NCI-H460 (cell line): ENCODE data around the gene SLC7A1. TPM values are rescaled to one million over a fixed set of nuclear protein-coding genes. Genes with fewer than 3 reads are reported as not detected.
A peak's percentile ranks its signal among the peaks of the same experiment; 100 is the strongest.
"Not testable (repeated sequence)": the region's sequence is repeated elsewhere in the genome, so short reads cannot be mapped to it uniquely, and the experiment has no call there.

Experiments
- DNase-seq: peaks from one replicate; pipeline ENCODE4 v3.0.0-alpha.2; 2016; ENCODE audit warnings: low read depth; ENCODE audit errors: extremely low read depth
- polyA plus RNA-seq: library from polyadenylated mRNA; depleted of rRNA; stranded (reverse); fragments of >200 nt; gene quantifications from 2 replicates; pipeline ENCODE4 v1.2.3, GENCODE V29; 2014; cell fraction: nucleus; rRNA removed
- total RNA-seq: library from RNA; depleted of rRNA; stranded (reverse); fragments of >200 nt; shearing (Covaris generic); gene quantifications from 2 replicates; pipeline ENCODE4 v1.2.3, GENCODE V29; 2014; rRNA removed

SLC7A1 gene
- 39.5 and 40.2 TPM in 2 replicates for total RNA-seq
- 25.8 and 29.9 TPM in 2 replicates for polyA plus RNA-seq

DNA sequence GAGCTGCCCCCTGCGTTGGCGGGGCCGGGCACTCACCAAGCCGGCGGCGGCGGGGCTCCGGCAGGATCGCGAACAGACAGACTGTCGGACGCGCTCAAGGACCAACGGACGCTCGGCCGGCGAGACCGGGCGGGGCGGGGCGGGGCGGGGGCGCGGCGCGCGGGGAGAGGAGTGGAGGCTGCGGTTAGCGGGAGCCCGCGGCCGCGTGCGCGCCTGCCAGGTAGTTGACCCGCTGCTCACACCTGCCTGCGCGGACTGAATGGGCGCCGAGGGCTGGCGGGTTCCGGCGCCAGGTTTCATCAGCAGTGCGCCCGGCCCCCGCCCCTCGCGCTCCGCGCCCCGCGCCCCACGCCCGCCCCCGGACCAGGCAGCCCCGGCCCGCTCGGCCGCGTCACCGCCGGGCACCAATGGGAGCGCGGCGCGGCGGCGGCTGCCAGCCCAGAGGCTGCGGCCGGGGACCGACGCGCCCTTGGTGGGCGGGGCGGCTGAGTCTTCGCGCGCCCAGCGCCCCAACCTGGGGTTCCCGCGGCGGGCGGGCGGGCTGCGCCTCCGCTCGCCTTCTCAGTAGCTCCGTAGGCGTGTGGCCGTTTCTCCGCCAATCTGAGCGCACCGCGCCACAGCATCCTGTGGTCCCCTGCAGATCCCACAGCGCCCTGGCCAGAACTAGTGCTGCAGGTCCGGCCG is at the start of gene SLC7A1:
SLC7A1 (minus strand) TSS at position 309 of the 684 bp plus-strand sequence. CDS start 59,500 bp downstream, outside the sequence.
- peak; percentile 74 for DNase-seq

DNA sequence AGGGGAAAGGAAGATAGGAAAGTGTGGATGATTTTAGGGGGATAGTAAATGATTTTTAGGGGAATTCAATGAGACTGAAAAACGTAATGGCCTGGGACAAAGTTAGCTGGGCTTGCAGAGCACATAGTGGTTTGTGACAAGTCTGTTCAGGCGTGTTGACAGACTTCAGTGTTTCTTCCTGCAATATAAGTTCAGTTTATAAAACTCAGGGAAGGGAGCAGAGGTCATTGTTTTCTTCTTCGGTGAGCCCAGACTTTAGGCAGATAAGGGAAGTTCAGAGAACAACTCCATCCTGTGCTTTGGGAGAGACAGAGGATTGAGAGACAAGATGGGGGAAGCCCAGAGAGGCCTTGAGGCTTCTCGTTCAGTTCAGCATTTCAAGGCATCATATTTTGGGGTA is 45.2 kb upstream of the SLC7A1 start:
- no peak for DNase-seq

DNA sequence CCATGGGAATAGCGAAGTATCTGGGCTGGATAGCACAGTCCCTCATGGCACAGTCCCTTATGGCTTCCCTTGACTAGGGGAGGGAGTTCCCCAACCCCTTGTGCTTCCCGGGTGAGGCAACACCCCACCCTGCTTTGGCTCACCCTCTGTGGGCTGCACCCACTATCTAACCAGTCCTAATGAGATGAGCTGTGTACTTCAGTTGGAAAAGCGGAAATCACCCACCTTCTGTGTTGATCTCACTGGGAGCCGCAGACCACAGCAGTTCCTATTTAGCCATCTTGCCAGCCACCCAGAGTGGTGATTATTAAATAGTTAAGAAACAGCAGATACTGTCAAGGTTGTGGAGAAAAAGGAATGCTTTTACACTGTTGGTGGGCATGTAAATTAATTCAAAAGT is 41.3 kb upstream of the SLC7A1 start:
- DNase-seq, result not testable (repeated sequence)

DNA sequence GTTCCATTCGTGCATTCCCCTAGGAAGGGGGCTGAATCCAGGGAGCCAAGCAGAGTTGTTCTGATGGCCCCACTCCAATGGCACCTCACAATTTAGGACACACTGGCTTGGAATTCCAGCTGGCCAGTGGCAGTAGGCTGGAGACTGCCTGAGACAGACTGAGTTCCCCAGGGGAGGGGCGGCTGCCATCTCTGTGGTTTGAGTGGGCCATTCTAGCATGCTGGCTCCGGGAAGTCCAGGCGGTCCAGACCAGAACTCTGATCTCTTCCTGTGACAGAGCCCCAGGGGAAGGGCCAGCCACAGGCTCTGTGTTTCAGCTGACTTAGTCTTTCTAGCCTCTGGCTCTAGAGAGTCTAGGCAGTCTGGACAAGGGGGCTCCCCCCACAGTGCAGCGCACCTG is 29.5 kb upstream of the SLC7A1 start:
- DNase-seq, result no peak

DNA sequence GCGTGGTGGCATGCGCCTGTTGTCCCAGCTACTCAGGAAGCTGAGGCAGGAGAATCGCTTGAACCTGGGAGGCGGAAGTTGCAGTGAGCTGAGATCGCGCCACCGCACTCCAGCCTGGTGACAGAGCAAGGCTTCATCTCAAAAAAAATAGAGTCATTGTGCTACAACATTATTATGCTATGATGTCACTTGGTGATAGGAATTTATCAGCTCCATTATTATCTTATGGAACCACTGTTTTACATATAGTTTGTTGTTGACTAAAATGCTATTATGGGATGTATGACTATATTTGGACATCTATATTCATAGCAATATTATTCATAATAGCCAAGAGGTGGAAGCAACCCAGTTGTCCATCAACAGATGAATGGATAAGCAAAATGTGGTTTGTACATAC is 26.4 kb upstream of the SLC7A1 start:
- DNase-seq, result no peak

DNA sequence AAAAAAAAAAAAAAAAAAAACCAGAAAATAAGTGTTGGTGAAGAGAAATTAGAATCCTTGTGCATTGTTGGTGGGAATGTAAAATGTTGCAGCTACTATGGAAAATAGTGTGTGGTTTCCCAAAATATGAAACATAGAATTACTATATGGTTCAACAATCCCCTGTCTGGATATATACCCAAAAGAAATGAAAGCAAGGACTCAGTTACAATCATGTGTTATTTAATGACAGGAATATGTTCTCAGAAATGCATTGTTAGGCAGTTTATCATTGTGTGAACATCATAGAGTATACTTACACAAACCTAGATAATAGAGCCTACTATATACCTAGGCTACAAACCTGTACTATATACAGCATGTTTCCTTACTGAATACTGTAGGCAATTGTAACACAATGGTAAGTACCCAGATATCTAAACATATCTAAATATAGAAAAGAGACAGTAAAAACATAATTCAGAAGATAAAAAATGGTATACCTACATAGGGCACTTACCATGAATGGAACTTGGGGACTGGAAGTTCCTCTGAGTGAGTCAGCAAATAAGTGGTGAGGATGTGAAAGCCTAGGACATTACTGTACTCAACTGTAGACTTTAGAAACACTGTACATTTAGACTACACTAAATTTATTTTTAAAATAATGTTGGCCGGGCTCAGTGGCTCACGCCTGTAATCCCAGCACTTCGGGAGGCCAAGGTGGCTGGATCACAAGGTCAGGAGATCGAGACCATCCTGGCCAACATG is 25.7 kb upstream of the SLC7A1 start:
- no peak for DNase-seq

DNA sequence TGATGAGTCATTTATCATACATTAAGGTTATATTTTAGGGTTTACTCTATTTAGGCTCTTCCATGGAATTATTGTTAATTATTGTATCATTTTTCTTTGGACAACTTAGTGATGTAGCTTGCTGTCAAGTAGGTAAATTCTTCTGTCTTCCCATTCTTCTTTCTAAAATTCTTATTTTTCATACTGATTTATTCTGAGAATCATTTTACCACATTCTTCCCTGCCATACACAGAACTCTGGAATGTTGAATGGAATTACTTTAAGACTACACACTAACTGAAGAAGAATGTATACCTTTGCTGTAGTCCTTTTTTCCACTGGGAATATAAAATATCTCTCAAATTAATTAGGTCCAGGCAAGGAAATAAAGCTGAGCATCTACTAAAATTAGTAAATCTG is 24.5 kb upstream of the SLC7A1 start:
- no peak for DNase-seq

DNA sequence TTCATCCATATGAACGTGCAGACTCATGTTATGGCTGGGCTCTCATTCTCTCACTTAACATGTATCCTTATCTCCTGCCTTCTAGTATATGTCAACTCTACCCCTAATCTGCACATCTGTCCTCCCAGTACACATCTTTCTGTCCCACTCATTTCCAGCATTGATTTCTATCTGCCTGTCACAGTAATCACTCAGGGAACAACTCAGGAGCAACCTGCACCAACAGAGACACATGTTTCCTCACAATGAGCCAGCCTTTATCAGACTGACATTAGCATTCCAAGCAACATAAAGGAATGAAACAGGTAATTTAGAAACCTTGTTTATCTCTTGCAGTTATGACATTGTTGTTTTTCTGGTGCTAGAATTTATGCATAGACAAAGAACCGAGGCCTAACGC is 17.6 kb upstream of the SLC7A1 start:
- no peak for DNase-seq

DNA sequence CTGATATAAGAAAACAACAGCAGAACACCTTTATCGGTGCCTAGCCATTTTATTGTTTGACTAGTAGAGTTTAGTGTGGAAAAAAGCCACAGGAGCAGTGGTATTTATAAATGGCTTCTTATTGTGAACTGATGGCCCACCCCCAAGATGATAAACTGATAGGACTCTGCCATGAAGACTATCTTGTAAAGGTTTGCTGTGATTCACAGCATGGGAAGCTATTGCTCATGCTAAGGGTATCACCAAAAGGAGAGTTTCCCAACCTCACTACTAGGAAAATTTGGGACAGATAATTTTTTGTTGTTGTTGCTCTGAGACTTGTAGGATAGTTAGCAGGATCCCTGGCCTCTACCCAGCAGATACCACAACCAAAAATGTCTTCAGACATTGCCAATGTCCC is 12.0 kb upstream of the SLC7A1 start:
- no peak for DNase-seq

DNA sequence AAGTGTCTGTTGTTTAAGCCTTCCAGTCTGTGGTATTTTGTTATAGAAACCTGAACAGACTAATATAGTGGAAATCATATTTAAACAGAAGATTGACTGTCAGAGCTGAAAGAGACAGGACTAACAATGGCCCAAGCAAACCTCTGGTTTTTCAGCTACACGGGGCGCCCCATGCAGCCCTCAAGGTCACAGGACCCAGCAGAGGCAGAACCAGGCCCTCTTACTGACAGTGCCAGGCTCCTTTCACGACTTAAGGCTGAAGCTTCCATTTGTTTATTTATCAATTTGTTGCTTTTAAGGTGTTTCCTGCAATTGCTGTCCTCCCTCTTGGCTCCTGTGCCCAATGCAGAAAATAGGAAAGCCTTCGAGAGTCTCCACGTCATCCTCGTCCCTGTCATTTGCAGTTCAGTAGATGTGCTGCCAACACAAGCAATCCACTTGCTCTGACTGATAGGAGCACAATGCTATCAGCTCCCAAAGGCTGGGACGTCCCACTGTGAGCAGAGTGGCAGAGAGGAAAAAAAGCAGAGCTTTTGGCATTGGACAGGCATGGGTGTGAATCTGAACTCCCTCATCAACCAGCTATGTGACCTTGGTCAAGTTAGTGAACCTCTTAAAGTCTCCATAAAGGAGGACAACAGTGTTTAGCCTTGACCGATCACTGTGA is 10.5 kb upstream of the SLC7A1 start:
- DNase-seq, result no peak

DNA sequence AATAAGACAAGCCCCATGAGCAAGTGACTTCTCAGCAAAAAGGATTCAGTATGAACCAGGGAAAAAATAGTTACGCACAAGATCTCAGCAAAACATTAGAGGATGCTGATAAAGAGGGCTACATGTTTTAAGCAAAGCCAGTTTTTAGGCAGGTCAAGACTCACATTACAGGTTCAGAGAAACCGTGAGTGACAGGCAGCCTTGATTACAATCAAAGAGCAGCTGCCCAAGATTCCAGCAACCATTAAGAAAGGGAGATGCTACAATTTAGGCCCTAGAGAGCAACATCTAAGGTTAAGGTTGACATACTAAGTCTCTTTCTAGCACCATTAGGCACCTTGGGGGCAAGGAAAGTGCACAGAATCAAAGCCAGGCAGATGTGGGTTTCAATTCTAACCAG is 2.8 kb upstream of the SLC7A1 start:
- DNase-seq, result no peak

DNA sequence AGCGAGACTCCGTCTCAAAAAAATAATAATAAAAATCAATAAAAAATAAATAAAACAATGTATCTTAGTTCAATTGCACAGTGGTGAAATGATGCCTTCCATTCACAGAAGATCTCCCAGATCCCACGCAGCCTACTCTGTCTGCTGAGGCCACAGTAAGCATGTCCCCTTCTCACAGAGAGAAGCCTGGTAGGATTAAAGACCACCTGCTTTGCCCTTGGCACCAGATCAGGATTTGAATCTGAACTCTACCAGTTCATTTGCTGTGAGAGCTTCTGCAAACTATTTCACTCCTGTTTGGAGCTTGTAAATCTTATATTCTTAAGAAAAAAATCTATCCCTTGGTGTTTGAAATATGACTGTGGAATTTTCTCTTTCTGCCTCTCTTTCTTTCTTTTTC is 2.2 kb upstream of the SLC7A1 start:
- no peak for DNase-seq

DNA sequence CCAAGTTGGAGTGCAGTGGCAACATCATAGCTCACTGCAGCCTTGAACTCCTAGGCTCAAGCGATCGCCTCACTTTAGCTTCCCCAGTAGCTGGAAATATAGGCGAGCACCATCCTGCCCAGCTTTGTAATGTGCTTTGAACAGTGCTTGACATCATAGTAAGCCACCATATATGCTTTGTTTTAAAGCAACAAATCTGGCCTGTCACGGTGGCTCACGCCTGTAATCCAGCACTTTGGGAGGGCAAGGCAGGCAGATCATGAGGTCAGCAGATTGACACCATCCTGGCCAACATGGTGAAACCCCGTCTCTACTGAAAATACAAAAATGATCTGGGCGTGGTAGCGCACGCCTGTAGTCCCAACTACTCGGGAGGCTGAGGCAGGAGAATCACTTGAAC is 1.8 kb upstream of the SLC7A1 start:
- no peak for DNase-seq

DNA sequence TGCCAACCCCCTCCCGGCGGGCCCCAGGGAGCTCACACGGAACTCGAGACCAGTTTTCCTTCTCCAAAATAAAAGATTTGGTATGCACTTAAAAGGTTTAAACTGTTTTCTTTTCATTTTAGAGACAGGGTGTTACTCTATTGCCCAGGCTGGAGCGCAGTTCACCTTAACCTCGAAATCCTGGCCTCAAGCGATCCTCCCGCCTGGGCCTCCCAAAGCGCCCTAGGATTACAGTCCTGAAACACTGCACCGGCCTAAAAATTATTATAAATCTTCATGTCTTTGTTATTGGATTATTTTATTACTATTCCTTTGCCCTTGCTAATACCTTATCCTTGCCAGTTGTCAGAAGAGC is 553 bp upstream of the SLC7A1 start:
- no peak for DNase-seq

DNA sequence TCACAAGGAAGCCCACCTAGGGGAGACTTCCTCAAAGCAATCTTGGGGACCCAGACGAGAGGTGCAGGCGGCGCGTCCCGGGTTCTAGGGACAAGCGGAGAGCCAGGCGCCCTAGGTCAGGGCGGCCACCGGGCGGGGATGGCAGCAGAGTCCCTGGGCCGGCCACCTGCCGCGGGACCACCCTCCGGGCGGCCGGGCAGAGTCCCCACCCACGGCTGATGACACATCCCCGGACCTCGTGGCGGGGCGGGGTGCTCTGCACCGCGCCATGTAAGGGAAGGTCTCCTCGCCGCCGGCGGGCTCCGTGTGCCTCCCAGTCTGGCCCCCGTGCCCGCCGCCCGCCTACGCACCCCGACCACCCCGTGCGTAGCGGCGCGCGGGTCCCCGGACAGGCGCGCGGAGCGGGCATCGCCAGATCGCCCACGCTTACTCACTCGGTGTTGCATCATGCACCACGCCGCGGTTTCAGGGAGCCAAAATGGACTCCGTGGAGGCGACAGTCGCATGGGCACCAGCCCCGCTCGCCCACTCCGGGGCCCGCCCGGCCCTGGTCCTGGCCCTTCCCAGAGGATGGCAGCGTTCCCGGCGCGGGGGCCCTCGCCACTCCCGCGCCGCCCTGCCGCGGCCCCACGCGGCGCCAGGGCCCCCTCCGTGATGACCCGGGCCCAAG is 643 bp downstream of the SLC7A1 start:
- peak; percentile 45 for DNase-seq

DNA sequence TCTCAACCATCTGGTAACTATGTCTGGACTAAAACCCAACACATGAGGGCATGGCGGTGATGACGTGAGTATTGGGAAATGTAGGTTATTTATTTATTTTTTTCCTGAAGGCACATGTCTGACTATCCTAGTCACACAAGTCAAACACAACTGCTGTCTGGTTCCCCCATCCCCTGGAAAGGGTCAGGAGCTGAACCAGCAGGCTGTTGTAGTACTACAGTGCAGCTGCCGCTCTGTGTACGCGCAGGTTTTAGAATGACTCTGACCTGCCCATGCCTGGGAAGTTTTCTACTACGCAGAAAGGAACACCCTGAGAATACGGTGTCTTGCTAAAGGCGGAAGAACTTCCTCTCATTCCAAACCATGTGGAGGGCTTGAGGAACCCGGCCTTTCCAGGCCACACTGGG is 1.2 kb downstream of the SLC7A1 start:
- peak; percentile 52 for DNase-seq

DNA sequence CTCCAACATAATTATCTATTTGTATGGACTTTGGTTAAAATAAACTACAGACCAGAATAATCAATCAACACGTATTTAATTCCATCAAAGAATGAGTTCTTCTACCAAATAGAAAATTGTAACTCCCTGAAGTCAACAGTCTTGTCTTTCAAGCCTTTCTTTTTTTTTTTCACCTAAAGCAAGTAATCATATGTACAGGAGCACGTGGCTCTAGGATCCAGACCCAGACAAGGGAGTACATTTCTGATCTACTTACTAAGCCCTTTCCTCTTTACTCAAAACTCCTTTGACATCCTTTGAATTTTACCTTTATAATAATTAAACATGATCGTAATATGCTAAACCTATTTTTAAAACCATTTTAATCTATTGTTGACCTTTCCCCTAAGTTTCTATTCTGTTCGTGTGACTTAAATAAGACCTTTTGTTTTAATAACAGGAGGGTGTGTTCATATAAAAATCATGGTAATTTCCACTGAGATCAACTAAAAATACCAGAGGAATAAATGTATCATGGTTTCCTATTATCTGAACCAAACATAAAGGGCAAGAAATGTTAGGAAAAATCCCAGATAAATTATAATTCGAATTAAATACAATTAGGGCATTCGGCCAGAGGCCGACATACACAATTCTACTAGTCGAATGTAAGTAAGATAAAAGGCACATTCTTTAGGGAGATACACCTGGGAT is 1.7 kb downstream of the SLC7A1 start:
- no peak for DNase-seq

DNA sequence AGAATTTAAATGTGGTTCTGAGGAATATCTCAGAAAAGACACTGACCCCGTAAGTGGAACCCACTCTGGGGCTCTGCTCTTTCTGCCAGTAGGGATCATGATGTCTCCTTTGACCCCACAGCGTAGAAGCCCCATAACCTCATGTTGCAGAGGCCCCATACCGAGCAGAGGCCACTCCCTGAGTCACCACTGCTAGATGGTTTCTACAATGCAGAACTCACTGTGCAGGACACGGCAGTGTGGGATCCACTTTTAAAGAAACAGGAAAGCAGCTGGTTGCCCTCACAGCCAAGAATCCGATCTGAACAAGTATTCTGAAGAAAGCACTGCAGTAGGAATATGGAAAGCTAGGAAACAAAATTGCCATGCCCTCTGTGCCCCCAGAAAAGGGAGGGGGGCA is 4.2 kb downstream of the SLC7A1 start:
- DNase-seq, result no peak

DNA sequence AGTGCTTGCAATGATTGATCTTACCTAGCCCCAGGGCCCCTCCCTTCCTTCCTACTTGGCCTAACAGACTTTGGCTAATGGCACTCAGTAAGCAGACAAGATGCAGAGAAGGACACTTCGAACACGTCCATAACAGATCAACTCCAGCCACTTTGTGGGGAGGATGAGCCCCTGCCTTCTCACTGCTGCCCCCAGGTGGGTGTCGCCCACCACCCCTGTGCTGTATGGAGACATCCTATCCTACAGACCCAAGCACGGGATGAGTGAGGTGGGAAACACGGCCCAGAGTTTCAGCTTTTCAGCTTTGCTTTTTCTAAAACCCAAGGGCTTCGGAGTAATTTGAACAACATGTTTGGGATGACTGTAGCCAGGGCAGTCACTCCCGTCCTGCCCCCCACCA is 5.5 kb downstream of the SLC7A1 start:
- no peak for DNase-seq

DNA sequence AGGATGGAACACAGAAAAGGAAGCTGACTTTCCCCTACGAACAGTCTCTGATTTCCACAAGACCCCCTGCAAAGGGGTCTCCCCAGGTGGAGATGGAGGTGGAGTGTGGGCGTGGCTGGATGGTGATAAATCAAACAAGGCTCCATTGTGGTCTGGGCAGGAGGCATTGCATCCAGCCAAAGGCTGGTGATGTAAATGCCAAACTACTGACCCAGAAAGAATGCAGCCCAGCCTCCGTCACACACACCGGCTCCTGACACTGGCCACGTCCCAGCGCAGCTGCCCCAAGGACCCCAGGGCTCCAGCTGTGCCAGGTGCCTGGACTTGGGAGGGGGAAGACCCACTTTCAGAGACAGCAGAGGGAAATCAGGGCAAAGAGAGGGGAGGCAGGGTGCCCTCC is 6.3 kb downstream of the SLC7A1 start:
- DNase-seq, result no peak

DNA sequence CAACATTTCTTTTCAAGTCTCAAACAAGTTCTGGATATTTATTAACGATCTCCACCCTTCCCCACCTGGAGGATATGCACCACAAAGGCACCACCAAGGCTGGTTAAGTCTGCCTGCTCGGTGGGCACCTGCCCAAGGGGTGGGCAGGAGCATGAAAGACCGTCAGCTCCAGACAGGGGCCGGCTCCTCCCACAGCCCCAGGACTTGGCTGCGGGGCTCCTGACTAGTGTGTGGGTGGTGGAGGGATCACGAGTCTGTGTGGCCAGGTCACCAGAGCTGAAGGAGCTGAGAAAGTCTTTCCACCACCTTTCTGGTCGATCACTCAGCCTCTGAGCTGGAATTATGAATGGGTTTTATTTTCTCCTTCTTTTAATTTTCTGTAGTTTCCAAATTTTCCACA is 7.8 kb downstream of the SLC7A1 start:
- DNase-seq, result no peak
